Muscle of back (tissue), 11 donors: ENCODE data around the gene HSD17B14. TPM values are rescaled to one million over a fixed set of nuclear protein-coding genes. Genes with fewer than 3 reads are reported as not detected.
"Not testable (repeated sequence)": the region's sequence is repeated elsewhere in the genome, so short reads cannot be mapped to it uniquely, and the experiment has no call there.

ENCODE experiments used
- DNase-seq, 3 donors: peaks; one replicate each; pipeline versions ENCODE4 v3.0.0 to v3.0.0-alpha.2; 2013
- polyA plus RNA-seq, 10 donors: library from polyadenylated mRNA; unstranded; fragments of 120-200 nt; gene quantifications; one replicate each; pipeline ENCODE4 v1.2.1, GENCODE V29; 2013; ENCODE audit not compliant: insufficient read length in 10 of 10

HSD17B14 gene
- polyA plus RNA-seq, 10 donors = 2.6 to 4.5 (median 3.2) TPM

DNA sequence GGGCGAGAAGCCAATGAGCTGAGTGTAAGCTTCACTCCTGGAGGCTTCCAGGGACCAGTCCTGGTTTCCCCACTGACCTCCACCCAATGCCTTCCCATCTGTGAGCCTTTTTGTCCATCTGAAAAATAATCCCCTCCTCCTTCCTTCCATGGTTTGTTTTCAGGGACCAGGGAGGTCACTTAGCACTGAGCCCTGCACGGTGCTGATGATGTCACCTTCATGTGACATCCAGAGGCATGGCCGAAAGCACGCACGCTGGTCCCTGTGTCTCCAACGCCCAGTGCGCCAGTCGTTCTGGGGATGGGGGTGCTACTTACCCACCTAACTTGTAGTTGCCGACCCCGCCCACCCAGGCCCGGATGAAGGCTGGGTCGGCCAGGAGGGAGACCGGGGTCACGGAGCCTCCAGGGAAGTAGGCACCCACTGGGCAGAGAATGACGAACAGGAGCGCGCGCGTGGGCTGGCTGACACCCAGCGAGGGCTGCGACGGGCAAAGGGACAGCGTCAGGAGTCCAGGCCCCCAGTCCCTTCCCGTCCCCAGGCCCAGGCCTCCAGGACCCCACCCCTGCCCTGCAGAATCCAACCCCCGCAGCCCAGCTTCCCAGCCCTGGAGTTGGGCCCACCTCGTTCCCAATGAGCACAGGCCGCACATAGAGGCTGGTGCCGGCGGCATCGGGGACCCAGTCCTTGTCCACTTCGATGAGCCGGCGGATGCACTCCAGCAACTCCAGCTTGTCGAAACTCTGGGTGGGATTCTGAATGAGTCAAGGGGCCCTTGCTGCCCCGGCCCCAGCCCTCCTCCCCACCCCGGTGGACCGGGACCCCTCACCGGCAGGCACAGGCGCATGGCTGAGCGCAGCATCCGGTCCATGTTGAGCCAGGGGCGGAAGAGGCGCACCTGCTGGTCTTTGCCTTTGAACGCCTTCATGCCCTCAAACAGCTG is 36.7 kb downstream of the HSD17B14 start:
- DNase-seq = no peak

DNA sequence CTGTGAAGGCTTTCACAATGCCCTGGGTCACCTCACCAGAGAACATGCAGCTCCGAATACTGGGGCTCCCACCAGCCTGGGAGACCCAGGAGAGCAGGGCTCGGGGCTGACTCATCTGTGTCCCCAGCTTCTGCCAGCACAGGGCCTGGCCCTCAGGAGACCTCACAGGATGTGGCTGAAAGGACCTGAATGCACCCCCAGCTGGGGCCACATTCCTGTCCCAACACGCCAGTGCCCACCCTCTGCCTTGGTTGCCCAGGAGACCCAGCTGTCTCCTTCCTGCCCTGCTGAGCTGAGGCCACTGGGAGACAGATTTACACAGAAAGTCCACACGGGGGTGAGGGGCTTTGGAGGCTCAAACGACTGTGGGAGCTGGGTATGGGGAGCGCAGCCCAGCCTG is 37.4 kb downstream of the HSD17B14 start:
- no peak for DNase-seq

DNA sequence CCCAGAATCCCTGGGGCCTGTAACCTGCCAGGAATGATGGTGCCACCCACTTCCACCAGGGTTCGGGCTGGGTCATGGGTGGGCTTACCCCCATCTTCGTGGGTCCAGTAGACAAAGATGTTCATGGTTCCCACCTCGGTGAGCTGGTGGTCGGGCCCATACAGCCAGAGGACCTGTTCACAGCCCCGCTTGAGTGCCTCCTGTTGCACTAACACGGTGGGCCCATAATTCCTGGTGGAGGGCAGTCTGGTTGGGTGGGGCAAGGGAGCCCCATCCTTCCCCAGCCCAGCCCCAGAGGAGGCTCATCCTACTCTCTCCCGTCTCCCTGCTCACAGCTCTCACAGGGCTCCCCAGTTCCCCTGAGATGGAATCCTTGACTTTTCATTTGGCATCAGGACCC is 39.2 kb downstream of the HSD17B14 start:
- DNase-seq = no peak

DNA sequence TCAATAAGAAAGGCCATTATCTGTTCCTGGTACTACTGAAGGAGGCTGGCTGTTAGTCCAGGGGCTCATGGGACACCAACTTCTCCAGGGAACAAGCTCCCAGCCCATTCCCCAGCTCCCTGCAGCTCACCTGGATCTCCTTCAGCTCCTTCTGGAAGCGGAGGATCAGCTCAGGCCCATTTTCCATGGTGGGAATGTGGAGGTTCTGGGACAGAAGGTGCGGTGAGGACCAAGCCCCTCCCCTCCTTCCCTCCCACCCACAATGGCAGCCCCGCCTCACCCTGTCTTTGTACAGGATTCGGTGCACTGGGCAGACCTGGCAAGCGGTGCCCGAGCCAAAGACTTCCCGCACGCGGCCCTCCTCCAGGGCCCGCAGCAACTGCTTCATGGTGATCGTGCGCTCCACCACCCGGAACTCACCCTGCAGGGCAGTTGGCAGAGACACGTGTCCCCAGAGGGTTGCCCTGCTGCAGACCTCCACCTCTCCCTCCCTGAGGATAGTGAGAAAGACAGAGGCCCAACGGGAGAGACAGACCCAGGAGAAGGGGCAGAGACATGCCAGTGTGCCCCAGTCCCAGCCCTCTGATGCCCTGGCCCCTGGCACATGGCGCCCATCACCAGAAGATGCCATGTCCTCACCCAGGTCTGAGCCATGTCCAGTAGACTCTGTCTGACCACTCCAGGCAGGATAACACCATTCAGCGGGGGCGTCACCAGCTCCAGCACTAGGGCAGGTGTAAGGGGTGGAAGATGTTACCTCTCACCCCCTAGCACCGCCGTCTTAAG is 39.8 kb downstream of the HSD17B14 start:
- DNase-seq = no peak

DNA sequence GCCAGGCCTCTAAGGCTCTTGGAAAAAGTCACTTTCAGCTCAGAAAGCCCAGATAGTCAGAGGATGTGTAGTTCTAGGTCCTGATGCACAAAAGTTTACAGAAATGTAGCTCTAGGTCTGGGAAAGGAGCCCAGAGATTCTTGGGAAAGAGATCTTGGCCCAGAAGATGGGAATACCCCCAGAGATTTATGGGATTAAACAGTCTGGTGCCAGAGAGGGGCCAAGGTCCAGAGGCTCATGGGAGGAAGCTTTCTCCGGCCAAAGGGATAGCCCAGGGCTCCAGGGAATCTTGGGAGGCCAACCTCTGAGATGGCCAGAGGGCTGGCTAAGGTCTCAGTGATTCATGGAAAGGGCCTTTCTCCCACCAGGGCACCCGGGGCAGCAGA is 40.6 kb downstream of the HSD17B14 start:
- no peak for DNase-seq

DNA sequence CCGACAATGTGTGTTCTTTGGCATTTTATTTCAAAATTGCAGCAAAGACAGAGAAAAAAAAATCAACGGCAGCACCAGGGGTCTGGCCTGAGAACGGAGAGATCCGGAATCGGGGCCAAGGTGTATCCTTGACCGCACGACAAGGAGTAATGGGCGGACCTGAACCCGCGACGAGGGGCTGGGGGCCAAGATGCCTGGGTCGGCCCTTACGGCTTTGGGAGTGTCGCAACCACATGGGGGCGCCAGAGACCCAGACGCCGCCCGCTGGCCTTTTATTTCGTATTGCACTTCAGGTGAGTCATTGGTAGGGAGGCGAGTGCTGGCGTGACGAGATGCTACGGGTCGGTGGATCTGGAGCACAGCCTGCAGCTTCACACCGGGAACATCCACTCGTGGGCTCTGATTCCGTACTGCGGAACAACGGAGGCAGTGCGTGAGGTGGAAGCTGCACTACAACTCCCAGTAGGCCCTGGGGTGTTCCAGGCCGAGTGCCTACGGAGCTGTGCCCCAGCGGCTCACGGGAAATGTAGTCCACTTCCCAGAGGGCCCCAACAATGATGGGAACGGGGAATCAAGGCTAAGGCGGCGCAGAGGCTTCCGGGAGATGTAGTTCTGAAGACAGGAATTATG is 41.1 kb downstream of the HSD17B14 start:
- peak; percentile 94 to 99 (median 96) for DNase-seq

DNA sequence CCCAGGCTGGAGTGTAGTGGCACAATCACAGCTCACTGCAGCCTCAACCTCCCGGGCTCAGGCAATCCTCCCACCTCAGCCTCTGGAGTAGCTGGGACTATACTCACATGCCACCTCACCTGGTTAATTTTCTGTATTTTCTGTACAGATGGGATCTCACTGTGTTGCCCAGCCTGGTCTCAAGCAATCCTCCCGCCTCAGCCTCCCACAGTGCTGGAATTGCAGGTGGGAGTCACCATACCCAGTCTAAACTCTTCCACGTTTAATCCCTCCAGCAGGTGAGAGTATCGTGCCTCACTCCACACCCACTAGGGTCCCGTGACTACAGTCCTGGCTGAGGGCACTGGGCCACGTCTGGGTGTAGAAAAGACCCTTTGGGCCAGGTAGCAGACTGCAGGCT is 42.0 kb downstream of the HSD17B14 start:
- DNase-seq = no peak

DNA sequence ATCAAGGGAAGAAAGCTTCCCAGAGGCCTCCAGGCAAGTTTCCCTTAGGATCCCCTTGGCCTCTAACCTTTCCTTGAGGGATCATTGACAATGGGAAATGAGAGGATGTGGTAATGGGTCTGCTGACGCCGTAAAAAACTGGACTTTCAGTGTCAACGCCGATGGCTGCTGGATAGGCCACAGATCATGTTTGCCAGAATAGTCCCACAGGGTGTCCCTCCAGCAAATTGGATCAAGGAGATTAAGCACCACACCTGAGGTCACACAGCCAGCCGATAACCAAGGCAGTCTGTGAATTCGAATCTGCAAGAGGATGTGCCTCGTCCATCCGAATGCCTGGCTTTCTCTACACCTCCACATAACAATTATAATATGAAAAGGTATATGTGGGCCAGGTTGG is 43.0 kb downstream of the HSD17B14 start:
- DNase-seq = no peak

DNA sequence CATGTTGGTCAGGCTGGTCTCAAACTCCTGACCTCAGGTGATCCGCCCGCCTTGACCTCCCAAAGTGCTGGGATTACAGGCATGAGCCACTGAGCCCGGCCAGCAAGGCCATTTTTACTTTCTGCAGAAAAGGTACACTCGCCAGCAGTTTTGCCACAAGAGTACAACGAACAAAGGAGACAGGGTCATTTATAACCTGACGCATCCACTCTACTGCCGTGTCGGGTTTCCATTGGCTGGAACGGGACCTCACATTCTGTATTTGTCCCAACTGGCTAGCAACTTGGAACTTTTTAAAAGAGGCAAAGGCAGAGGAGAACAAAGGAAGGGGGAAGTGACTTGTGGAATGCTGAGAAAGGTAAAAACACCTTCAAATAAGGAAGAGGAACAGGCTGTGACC is 49.0 kb downstream of the HSD17B14 start:
- not testable (repeated sequence) for DNase-seq

DNA sequence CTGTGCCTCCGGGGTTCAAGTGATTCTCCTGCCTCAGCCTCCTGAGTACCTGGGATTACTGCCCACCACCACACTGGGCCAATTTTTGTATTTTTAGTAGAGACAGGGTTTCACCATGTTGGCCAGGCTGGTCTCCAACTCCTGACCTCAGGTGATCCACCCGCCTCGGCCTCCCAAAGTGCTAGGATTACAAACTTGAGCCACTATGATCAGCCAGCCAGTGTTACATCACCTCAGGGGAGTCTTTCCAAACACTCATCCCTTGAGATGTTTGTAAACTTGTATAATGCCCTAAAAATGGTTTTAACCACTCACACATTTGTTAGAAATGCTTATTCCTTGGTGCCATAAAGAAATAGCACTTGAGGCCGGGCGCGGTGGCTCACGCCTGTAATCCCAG is 49.9 kb downstream of the HSD17B14 start:
- not testable (repeated sequence) for DNase-seq

DNA sequence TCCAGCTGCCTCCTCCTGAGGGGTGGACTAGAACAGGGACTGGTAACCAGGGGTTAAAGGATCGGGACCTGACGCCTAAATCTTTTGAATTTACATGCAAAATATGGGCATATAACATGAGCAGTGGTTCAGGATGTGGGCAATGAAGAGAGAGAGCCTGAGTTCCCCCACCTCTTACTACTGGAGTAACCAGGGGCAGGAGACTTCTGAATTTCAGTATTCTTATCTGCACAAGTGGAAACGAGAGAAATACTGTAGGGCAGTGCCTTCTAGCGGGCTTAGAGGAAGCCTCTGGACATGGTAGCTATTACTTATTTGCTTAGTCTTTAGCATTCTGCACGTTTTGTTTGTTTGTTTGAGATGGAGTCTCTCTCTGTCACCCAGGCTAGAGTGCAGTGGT is 51.8 kb downstream of the HSD17B14 start:
- DNase-seq = no peak

DNA sequence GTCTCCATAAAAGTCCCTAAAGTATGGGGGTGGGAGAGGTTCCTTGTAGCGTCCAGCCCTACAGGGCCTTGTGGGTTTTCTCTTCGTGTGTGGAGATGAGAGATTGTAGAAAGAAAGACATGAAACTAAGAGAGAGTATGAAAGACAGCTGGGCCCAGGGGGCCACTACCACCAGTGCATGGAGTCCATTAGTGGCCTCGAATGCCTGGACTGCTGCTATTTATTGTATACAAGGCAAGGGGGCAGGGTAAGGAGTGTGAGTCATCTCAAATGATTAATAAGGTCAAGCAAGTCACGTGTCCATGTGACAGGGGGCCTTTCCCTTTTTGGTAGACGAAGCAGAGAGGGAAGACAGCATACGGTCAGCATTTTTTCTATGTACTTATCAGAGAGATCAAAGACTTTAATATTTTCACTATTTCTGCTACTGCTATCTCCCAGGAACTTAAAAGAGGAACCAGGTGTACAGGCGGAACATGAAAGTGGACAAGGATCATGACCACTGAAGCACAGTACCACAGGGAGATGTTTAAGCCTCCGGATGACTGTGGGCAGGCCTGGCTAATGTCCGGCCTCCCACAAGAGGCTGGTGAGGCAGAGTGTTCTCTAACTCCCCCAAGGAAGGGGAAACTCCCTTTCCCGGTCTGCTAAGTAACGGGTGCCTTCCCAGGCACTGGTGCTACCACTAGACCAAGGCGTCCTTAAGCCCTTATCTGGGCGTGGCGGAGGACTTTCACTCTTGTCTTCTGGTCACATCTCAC is 55.5 kb downstream of the HSD17B14 start:
- DNase-seq = no peak

DNA sequence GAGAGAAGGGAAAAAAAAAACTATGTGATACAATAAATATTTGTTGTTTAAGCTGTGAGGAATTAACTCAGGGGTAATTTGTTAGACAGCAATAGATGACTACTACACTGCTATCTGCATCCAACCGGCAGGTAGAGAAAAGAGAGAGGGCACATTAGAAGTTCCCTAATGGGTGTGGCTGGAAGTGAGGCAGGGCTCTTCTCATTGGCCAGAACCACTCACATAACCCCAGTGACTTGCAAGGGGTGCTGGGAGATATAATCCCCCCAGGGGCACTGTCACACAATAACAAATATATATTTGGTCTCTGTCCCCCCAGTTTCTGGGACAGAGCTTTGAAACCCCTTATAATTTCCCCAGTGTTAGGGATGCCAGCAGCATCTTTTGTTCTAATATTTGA is 56.7 kb downstream of the HSD17B14 start:
- DNase-seq = no peak

DNA sequence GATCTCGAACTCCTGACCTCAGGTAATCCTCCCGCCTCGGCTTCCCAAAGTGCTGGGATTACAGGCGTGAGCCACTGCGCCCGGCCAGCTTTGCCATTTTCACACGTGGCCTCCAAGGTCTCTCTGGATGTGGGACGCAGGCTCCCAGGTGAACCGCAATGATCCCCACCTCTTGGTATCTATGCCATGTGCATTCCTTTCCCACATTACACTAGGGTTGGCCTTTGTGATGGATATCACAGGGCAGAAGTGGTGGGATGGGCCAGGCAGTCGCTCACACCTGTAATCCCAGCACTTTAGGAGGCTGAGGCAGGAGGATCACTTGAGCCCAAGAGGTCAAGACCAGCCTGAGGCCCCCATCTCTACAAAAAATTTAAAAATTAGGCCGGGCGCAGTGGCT is 58.6 kb downstream of the HSD17B14 start:
- DNase-seq = no peak

DNA sequence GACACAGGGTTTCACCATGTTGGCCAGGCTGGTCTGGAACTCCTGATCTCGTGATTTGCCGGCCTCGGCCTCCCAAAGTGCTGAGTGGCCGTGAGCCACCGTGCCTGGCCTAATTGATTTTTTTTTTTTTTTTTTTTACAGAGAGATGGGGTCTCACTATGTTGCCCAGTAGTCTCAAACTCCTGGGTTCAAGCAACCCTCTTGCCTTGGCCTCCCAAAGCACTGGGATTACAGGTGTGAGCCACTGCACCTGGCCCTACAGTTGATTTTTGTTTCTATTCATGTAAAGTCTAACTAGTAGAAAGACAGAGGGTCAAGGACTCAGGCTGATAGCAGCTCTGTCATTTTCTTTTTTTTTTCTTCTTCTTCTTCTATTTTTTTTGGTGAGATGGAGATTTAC is 59.2 kb downstream of the HSD17B14 start:
- DNase-seq = no peak

DNA sequence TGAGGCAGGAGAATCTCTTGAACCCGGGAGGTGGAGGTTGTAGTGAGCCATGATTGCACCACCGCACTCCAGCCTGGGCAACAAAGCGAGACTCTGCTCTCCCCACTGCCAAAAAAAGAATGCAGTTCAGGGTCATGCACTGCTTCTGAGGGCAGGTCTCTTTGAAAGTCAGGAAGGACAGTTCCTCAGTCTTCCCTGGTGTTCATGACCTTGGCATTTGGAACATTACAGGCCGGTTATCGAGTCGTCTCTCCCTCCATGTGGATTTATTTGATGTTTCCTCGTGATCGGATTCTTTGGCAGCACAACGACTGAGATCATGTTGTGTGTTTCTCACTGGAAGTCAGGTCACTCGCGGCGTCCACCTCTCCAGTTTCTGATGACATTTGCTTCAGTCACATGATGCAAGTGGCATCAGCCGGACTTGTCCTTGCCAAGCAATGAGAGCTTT is 63.8 kb downstream of the HSD17B14 start:
- DNase-seq = peak in 1 of 3 donors; percentile 30

DNA sequence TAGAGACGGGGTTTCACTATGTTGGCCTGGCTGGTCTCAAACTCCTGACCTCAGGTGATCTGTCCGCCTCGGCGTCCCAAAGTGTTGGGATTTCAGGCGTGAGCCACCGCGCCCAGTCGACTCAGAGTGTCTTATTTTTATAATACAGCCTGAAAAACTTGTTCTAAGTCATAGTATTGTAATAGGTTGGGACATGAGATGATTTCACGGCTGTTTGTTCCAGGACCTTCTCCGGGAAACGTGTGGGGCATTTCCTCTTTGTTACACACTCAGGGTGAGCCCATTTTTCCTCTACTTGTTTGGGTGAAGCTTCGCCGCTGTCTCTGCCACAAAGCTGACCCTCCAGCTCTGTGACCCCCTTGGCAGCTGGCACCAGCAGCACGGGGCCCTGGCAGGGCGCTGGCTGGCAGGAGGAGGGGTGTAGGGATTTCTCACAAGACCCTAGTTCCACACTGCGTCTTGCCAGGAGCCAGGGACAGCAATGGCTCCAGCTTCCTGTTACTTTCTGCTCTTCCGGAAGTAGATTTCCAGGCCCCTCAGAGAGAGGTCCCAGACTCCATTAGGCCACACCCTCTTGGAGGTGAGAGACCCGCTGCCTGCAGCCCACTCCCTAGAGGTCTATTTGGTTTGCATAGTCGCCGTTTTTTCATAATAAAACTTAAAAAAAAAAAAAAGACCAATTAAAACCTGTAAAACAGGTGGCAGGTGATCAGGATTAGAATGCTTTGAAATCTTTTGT is 65.4 kb downstream of the HSD17B14 start:
- no peak for DNase-seq

DNA sequence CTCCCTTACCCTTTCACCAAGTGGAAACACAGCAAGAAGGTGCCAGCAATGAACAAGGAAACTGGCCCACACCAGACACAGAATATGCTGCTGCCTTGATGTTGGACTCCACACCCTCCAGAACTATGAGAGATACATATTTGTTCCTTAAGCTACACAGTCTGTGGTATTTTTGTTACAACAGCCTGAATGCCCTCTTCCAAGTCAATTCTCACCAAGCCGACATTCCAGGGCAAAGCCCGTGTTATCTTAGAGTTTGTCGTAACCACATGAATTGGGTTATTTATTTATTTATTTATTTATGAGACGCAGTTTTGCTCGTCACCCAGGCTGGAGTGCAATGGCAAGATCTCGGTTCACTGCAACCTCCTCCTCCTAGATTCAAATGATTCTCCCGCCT is 66.0 kb downstream of the HSD17B14 start:
- no peak for DNase-seq

DNA sequence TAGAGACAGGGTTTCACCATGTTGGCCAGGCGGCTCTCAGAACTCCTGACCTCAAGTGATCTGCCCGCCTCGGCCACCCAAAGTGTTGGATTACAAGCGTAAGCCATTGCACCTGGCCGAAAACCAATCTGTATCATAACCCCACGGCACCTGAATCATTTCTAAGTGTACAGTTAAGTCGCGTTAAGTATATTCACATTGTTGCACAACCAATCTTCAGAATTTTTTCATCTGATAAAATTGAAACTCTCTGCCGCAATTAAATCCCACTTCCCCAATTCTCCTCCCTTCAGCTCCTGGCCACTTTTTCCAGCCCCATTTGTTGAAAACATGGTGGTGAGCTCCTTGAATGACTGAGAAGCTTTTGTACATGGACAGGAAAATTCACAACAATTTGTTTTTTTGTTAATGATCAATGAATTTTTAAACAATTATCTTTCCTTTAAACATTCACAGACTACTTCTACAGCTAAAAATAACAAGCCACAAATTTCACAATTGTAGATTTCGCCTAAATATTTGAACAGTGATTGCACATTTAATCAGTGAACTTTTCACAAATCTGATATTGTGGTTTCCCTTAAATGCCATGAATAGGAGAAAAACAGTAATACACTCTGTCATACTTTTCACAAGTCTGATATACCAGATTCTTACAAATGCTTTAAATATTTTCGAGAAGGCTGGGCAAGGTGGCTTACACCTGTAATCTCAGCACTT is 67.1 kb downstream of the HSD17B14 start:
- DNase-seq = no peak

DNA sequence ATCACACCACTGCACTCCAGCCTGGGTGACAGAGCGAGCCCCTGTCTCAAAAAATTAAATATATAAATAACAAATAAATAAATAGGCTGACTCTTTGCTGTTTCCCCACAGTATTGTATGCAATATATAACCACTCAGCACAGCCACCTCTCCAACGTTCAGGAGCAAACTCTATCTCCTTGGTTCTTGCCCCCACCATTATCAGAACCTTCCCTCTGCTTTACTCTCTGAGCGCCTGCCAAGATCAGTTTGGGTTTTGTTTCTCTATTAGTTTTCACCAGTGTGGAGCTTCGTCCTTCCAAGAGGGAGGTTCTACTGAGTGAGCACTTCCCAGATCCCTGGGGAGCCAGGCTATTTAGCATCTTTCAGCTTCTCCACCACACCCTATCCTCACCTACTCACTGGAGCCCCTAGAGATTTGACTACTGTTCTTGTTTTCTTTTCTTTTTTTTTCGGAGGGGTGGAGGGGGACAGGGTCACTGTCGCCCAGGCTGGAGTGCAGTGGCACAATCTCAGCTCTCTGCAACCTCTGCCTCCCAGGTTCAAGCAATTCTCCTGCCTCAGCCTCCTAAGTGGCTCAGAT is 68.0 kb downstream of the HSD17B14 start:
- DNase-seq = not testable (repeated sequence)
